ENCODE results near the gene ACTN4.

The ACTN4 gene

GRCh38 chr19:38708413-38709024 lies 61.1 kb downstream of the ACTN4 start:
- DNase-seq (ENCODE audit: low spot score): no peak

GRCh38 chr19:38709119-38709518 lies 61.7 kb downstream of the ACTN4 start:
- DNase-seq (ENCODE audit: low spot score): no peak

GRCh38 chr19:38709671-38710415 lies 62.4 kb downstream of the ACTN4 start:
- no peak for DNase-seq (ENCODE audit: low spot score)

GRCh38 chr19:38710416-38710702 lies 62.9 kb downstream of the ACTN4 start:
- no peak for DNase-seq (ENCODE audit: low spot score)

GRCh38 chr19:38710928-38711725 lies 63.7 kb downstream of the ACTN4 start:
- DNase-seq (ENCODE audit: low spot score): no peak

- DNase-seq (ENCODE audit: low spot score): no peak
Observed at GRCh38 chr19:38711726-38712153, 64.3 kb downstream of the ACTN4 start.

GRCh38 chr19:38712161-38712748 lies 64.8 kb downstream of the ACTN4 start:
- no peak for DNase-seq (ENCODE audit: low spot score)

- DNase-seq (ENCODE audit: low spot score): no peak
Observed at GRCh38 chr19:38713227-38713649, 65.8 kb downstream of the ACTN4 start.

GRCh38 chr19:38713865-38714264 lies 66.4 kb downstream of the ACTN4 start:
- no peak for DNase-seq (ENCODE audit: low spot score)

GRCh38 chr19:38714354-38714778 lies 66.9 kb downstream of the ACTN4 start:
- no peak for DNase-seq (ENCODE audit: low spot score)

GRCh38 chr19:38715555-38715954 lies 68.1 kb downstream of the ACTN4 start:
- DNase-seq (ENCODE audit: low spot score): no peak

GRCh38 chr19:38717051-38717450 lies 69.6 kb downstream of the ACTN4 start:
- no peak for DNase-seq (ENCODE audit: low spot score)

GRCh38 chr19:38717855-38718254 lies 70.4 kb downstream of the ACTN4 start:
- no peak for DNase-seq (ENCODE audit: low spot score)

GRCh38 chr19:38718747-38719543 lies 71.5 kb downstream of the ACTN4 start:
- DNase-seq (ENCODE audit: low spot score): no peak

GRCh38 chr19:38719761-38720558 lies 72.5 kb downstream of the ACTN4 start:
- no peak for DNase-seq (ENCODE audit: low spot score)

- DNase-seq (ENCODE audit: low spot score): no peak
Observed at GRCh38 chr19:38720559-38721236, 73.2 kb downstream of the ACTN4 start.

- DNase-seq (ENCODE audit: low spot score): no peak
Observed at GRCh38 chr19:38721496-38721895, 74.0 kb downstream of the ACTN4 start.

GRCh38 chr19:38721979-38722773 lies 74.7 kb downstream of the ACTN4 start:
- DNase-seq (ENCODE audit: low spot score): no peak

- DNase-seq (ENCODE audit: low spot score): no peak
Observed at GRCh38 chr19:38722947-38723605, 75.6 kb downstream of the ACTN4 start.
